Fibroblast of lung (primary cell): Measurements from ENCODE around the gene DVL3. TPM values are rescaled to one million over a fixed set of nuclear protein-coding genes. Genes with fewer than 3 reads are reported as not detected.

Experiments
- DNase-seq, 2 donors: peaks; one replicate each; pipeline versions ENCODE4 v3.0.0 to v3.0.0-alpha.2; 2010; ENCODE audit warnings: low read depth in 2 of 2
- H2AFZ ChIP-seq: 2 replicates; pipeline ENCODE4 v1.5.1; 2012; ENCODE audit warnings: low read length, control low read depth, inconsistent platforms
- H3K27ac ChIP-seq: 2 replicates; pipeline ENCODE4 v1.5.1; 2011; ENCODE audit warnings: low read length, control low read depth; ENCODE audit not compliant: insufficient read depth
- H3K27me3 ChIP-seq: 2 replicates; pipeline ENCODE4 v1.5.1; 2011; ENCODE audit warnings: mild to moderate bottlenecking, low read length; ENCODE audit not compliant: control insufficient read depth, insufficient read depth
- H3K36me3 ChIP-seq: 2 replicates; pipeline ENCODE4 v1.5.1; 2011; ENCODE audit warnings: low read length; ENCODE audit not compliant: control insufficient read depth, insufficient read depth
- H3K4me1 ChIP-seq: 2 replicates; pipeline ENCODE4 v1.5.1; 2011; ENCODE audit warnings: low read length; ENCODE audit not compliant: control insufficient read depth, insufficient read depth; ENCODE audit errors: extremely low read depth
- H3K4me2 ChIP-seq: 2 replicates; pipeline ENCODE4 v1.5.1; 2011; ENCODE audit warnings: low read length, control low read depth; ENCODE audit not compliant: insufficient read depth; ENCODE audit errors: extremely low read depth
- H3K4me3 ChIP-seq, 4 experiments: fragments of 200-600 bp in 1 of 4; sonication (generic) in 1 of 4; replicated peaks in 1 of 4; 2 replicates each; pipeline ENCODE4 v1.5.1; 2011 to 2016; ENCODE audit warnings: low read length in 4 of 4, low read depth in 3 of 4, mild to moderate bottlenecking in 3 of 4, control low read depth in 2 of 4, inconsistent platforms in 1 of 4, mixed read lengths in 1 of 4; ENCODE audit not compliant: insufficient read depth in 1 of 4; ENCODE audit errors: control extremely low read depth in 1 of 4
- H3K79me2 ChIP-seq: 2 replicates; pipeline ENCODE4 v1.5.1; 2012; ENCODE audit warnings: mild to moderate bottlenecking, low read length, inconsistent platforms; ENCODE audit not compliant: control insufficient read depth, insufficient read depth
- H3K9ac ChIP-seq: 2 replicates; pipeline ENCODE4 v1.5.1; 2011; ENCODE audit warnings: mild to moderate bottlenecking, low read length, control low read depth; ENCODE audit not compliant: insufficient read depth
- H3K9me3 ChIP-seq: 2 replicates; pipeline ENCODE4 v1.5.1; 2012; ENCODE audit warnings: low read depth, low read length; ENCODE audit not compliant: control insufficient read depth, insufficient read depth
- H4K20me1 ChIP-seq: 2 replicates; pipeline ENCODE4 v1.5.1; 2011; ENCODE audit warnings: low read length; ENCODE audit not compliant: control insufficient read depth, insufficient read depth; ENCODE audit errors: extremely low read depth
- CTCF ChIP-seq, 2 donors: IDR thresholded peaks in 1 of 2; conservative IDR thresholded peaks in 1 of 2; 1 replicate in 1 of 2; 2 replicates in 1 of 2; pipeline ENCODE4 v1.5.1; 2011 to 2012; ENCODE audit warnings: low read length in 2 of 2, control low read depth in 1 of 2, inconsistent platforms in 1 of 2, low read depth in 1 of 2, mild to moderate bottlenecking in 1 of 2
- EZH2 ChIP-seq: IDR thresholded peaks from 2 replicates; pipeline ENCODE4 v1.5.1; 2012; ENCODE audit warnings: low read length, control low read depth, mild to moderate bottlenecking; ENCODE audit errors: missing control alignments
- polyA plus RNA-seq, 2 donors: library from polyadenylated mRNA; depleted of rRNA in 1 of 2; stranded (reverse) in 1 of 2; unstranded in 1 of 2; fragments of >200 nt; gene quantifications; 2 replicates each; pipeline ENCODE4 v1.2.1, GENCODE V29; 2011 to 2012; ENCODE audit warnings: missing spikeins in 1 of 2
- total RNA-seq: library from RNA; depleted of rRNA; stranded (reverse); fragments of >200 nt; gene quantifications from 2 replicates; pipeline ENCODE4 v1.2.1, GENCODE V29; 2014

Gene DVL3
- total and polyA plus RNA-seq, 2 donors (not counting 1 experiment from before 2014, with no cell fraction given): 19.8 to 33.7 TPM

- DNase-seq: no peak
- no peak overlapping the region for H3K27ac ChIP-seq
- H4K20me1 ChIP-seq: no peaks in the 10 kb centered on the region
Measured at GRCh38 chr3:184222521-184222920, 67.3 kb downstream of the DVL3 start.

More at GRCh38 chr3:184222521-184222920, 67.3 kb downstream of the DVL3 start:
- H3K4me1 ChIP-seq: no peaks in the 10 kb centered on the region
- H3K4me3 ChIP-seq: no peak overlapping the region
- no peaks in the 10 kb centered on the region for H3K27me3 ChIP-seq
- H3K9me3 ChIP-seq: no peaks in the 10 kb centered on the region
- no peaks in the 10 kb centered on the region for H3K79me2 ChIP-seq
- TF ChIP-seq CTCF (conservative IDR thresholded peaks at IDR 0.05 in 1 of 2, IDR thresholded peaks at IDR 0.05 in 1 of 2; ENCODE audit: low read depth in 1 of 2, low read length in 2 of 2): no peak
- no peak for TF ChIP-seq EZH2
- no peak overlapping the region for H3K9ac ChIP-seq
- no peaks in the 10 kb centered on the region for H3K36me3 ChIP-seq
- H2AFZ ChIP-seq: no peak overlapping the region
- H3K4me2 ChIP-seq: no peak overlapping the region

Other genes starting within 250 kb of the DVL3 start
- 17.5 and 18.8 TPM in 2 replicates for gene ABCC5, start 137.5 kb upstream of the DVL3 start, total RNA-seq
- 10.4 and 13.2 TPM in 2 replicates for gene ABCC5, start 137.5 kb upstream of the DVL3 start, polyA plus RNA-seq
- not detected in 2 replicates for gene HTR3D, start 123.6 kb upstream of the DVL3 start, total RNA-seq
- gene HTR3D, start 123.6 kb upstream of the DVL3 start, polyA plus RNA-seq: not detected in 2 replicates
- gene HTR3C, start 102.3 kb upstream of the DVL3 start, total RNA-seq: not detected in 2 replicates
- not detected in 2 replicates for gene HTR3C, start 102.3 kb upstream of the DVL3 start, polyA plus RNA-seq
- gene HTR3E, start 58.3 kb upstream of the DVL3 start, total RNA-seq: not detected in 2 replicates
- gene HTR3E, start 58.3 kb upstream of the DVL3 start, polyA plus RNA-seq: not detected in 2 replicates
- gene EIF2B5, start 20.0 kb upstream of the DVL3 start, total RNA-seq: 23.4 and 26.9 TPM in 2 replicates
- 23.8 and 26.7 TPM in 2 replicates for gene EIF2B5, start 20.0 kb upstream of the DVL3 start, polyA plus RNA-seq
- 362 and 430 TPM in 2 replicates for gene AP2M1, start 19.5 kb downstream of the DVL3 start, total RNA-seq
- 746 and 902 TPM in 2 replicates for gene AP2M1, start 19.5 kb downstream of the DVL3 start, polyA plus RNA-seq
- 63.9 and 65.1 TPM in 2 replicates for gene ABCF3, start 30.8 kb downstream of the DVL3 start, total RNA-seq
- gene ABCF3, start 30.8 kb downstream of the DVL3 start, polyA plus RNA-seq: 31.3 and 40.2 TPM in 2 replicates
- not detected in 2 replicates for gene VWA5B2, start 74.2 kb downstream of the DVL3 start, total RNA-seq
- gene VWA5B2, start 74.2 kb downstream of the DVL3 start, polyA plus RNA-seq: not detected in 2 replicates
- gene ALG3, start 93.6 kb downstream of the DVL3 start, total RNA-seq: 21.6 and 26.7 TPM in 2 replicates
- gene ALG3, start 93.6 kb downstream of the DVL3 start, polyA plus RNA-seq: 27.2 and 36.8 TPM in 2 replicates
- 1.2 and 2.3 TPM in 2 replicates for gene EEF1AKMT4, start 94.3 kb downstream of the DVL3 start, total RNA-seq
- 2.1 and 2.3 TPM in 2 replicates for gene EEF1AKMT4, start 94.3 kb downstream of the DVL3 start, polyA plus RNA-seq
- under 0.01 TPM in 1 of 2 replicates, not detected in the other for gene CAMK2N2, start 106.2 kb downstream of the DVL3 start, total RNA-seq
- gene CAMK2N2, start 106.2 kb downstream of the DVL3 start, polyA plus RNA-seq: 0.10 and 0.24 TPM in 2 replicates
- not detected in 2 replicates for gene ECE2, start 120.6 kb downstream of the DVL3 start, total RNA-seq
- not detected in 2 replicates for gene ECE2, start 120.6 kb downstream of the DVL3 start, polyA plus RNA-seq
- 345 and 429 TPM in 2 replicates for gene PSMD2, start 143.9 kb downstream of the DVL3 start, total RNA-seq
- 188 and 354 TPM in 2 replicates for gene PSMD2, start 143.9 kb downstream of the DVL3 start, polyA plus RNA-seq
- gene EIF4G1, start 159.2 kb downstream of the DVL3 start, total RNA-seq: 187 and 263 TPM in 2 replicates
- 235 and 349 TPM in 2 replicates for gene EIF4G1, start 159.2 kb downstream of the DVL3 start, polyA plus RNA-seq
- 18.5 and 22.3 TPM in 2 replicates for gene FAM131A, start 182.2 kb downstream of the DVL3 start, total RNA-seq
- gene FAM131A, start 182.2 kb downstream of the DVL3 start, polyA plus RNA-seq: 9.3 and 13.4 TPM in 2 replicates
- 1.8 and 3.1 TPM in 2 replicates for gene CLCN2, start 206.2 kb downstream of the DVL3 start, total RNA-seq
- 0.93 and 1.7 TPM in 2 replicates for gene CLCN2, start 206.2 kb downstream of the DVL3 start, polyA plus RNA-seq
- 59.6 and 62.4 TPM in 2 replicates for gene POLR2H, start 206.3 kb downstream of the DVL3 start, total RNA-seq
- gene POLR2H, start 206.3 kb downstream of the DVL3 start, polyA plus RNA-seq: 100 and 124 TPM in 2 replicates
- gene THPO, start 222.8 kb downstream of the DVL3 start, total RNA-seq: 0.50 and 0.51 TPM in 2 replicates
- 0.16 and 0.27 TPM in 2 replicates for gene THPO, start 222.8 kb downstream of the DVL3 start, polyA plus RNA-seq
- gene CHRD, start 224.7 kb downstream of the DVL3 start, total RNA-seq: 1.3 and 4.8 TPM in 2 replicates
- gene CHRD, start 224.7 kb downstream of the DVL3 start, polyA plus RNA-seq: 0.46 and 1.3 TPM in 2 replicates